GM12873 (cell line): ENCODE measurements around the gene AHCYL2.

Source experiments
- CTCF ChIP-seq: IDR thresholded peaks from 2 replicates; pipeline ENCODE4 v1.5.1; 2012; ENCODE audit warnings: low read depth, mild to moderate bottlenecking, moderate library complexity, low read length, control low read depth; ENCODE audit not compliant: insufficient read depth; ENCODE audit errors: missing control alignments

Gene AHCYL2

GRCh38 chr7:129311429-129311828 is 86.6 kb downstream of the AHCYL2 start:
- TF ChIP-seq CTCF, result no peak

GRCh38 chr7:129313282-129313681 is 88.5 kb downstream of the AHCYL2 start:
- no peak for TF ChIP-seq CTCF

GRCh38 chr7:129315960-129316359 is 91.1 kb downstream of the AHCYL2 start:
- TF ChIP-seq CTCF, result no peak

GRCh38 chr7:129317450-129317849 is 92.6 kb downstream of the AHCYL2 start:
- TF ChIP-seq CTCF, result no peak

- no peak for TF ChIP-seq CTCF
Observed at GRCh38 chr7:129327076-129327475, 102.2 kb downstream of the AHCYL2 start.

- TF ChIP-seq CTCF, result no peak
Observed at GRCh38 chr7:129332254-129333035, 107.6 kb downstream of the AHCYL2 start.

- TF ChIP-seq CTCF, result peak; percentile 4
Observed at GRCh38 chr7:129334473-129334872, 109.6 kb downstream of the AHCYL2 start.

- no peak for TF ChIP-seq CTCF
Observed at GRCh38 chr7:129338450-129338849, 113.6 kb downstream of the AHCYL2 start.
